Astrocyte (in vitro differentiated cells and primary cell): ENCODE results near the gene LMTK3. TPM values are rescaled to one million over a fixed set of nuclear protein-coding genes. Genes with fewer than 3 reads are reported as not detected.

Source experiments
- DNase-seq: peaks from one replicate; pipeline ENCODE4 v3.0.0-alpha.2; 2010; ENCODE audit warnings: low read depth
- FAIRE-seq: peaks from 2 replicates; lab custom pipeline; 2011; peaks lifted over from hg19 to GRCh38; lab: Jason Lieb, UNC
- H2AFZ ChIP-seq: 2 replicates; pipeline ENCODE4 v1.6.0; 2012; ENCODE audit warnings: low read depth, low read length, inconsistent platforms
- H3K27ac ChIP-seq: 2 replicates; pipeline ENCODE4 v1.5.1; 2011; ENCODE audit warnings: low read depth, low read length, inconsistent platforms
- H3K27me3 ChIP-seq: 2 replicates; pipeline ENCODE4 v1.6.0; 2011; ENCODE audit warnings: low read length, inconsistent platforms; ENCODE audit not compliant: insufficient read depth
- H3K36me3 ChIP-seq: 2 replicates; pipeline ENCODE4 v1.5.1; 2011; ENCODE audit warnings: low read length, inconsistent platforms; ENCODE audit not compliant: insufficient read depth
- H3K4me1 ChIP-seq: 2 replicates; pipeline ENCODE4 v1.5.1; 2011; ENCODE audit warnings: low read length, inconsistent platforms; ENCODE audit not compliant: insufficient read depth
- H3K4me2 ChIP-seq: 2 replicates; pipeline ENCODE4 v1.6.0; 2012; ENCODE audit warnings: low read length, inconsistent platforms
- H3K4me3 ChIP-seq: 2 replicates; pipeline ENCODE4 v1.5.1; 2011; ENCODE audit warnings: low read depth, mild to moderate bottlenecking, low read length, inconsistent platforms; ENCODE audit not compliant: insufficient read depth
- H3K79me2 ChIP-seq: 2 replicates; pipeline ENCODE4 v1.6.0; 2012; ENCODE audit warnings: mild to moderate bottlenecking, low read length, inconsistent platforms; ENCODE audit not compliant: insufficient read depth
- H3K9ac ChIP-seq: 2 replicates; pipeline ENCODE4 v1.6.0; 2012; ENCODE audit warnings: mild to moderate bottlenecking, low read length, inconsistent platforms
- H3K9me3 ChIP-seq: 2 replicates; pipeline ENCODE4 v1.5.1; 2012; ENCODE audit warnings: low read depth, mild to moderate bottlenecking, low read length, inconsistent platforms; ENCODE audit not compliant: insufficient read depth
- H4K20me1 ChIP-seq: 2 replicates; pipeline ENCODE4 v1.6.0; 2012; ENCODE audit warnings: low read length, inconsistent platforms; ENCODE audit not compliant: insufficient read depth
- H3K27ac Mint-ChIP-seq: one replicate; pipeline ENCODE4 v1.8.0; 2021; ENCODE audit warnings: mild to moderate bottlenecking, mixed read lengths; ENCODE audit not compliant: unreplicated experiment
- H3K27me3 Mint-ChIP-seq: one replicate; pipeline ENCODE4 v1.8.0; 2021; ENCODE audit warnings: low read depth, mixed read lengths; ENCODE audit not compliant: unreplicated experiment
- H3K36me3 Mint-ChIP-seq: one replicate; pipeline ENCODE4 v1.8.0; 2021; ENCODE audit warnings: low read depth, mixed read lengths; ENCODE audit not compliant: unreplicated experiment
- H3K4me1 Mint-ChIP-seq: one replicate; pipeline ENCODE4 v1.8.0; 2021; ENCODE audit warnings: low read depth, mixed read lengths; ENCODE audit not compliant: unreplicated experiment
- H3K4me3 Mint-ChIP-seq: one replicate; pipeline ENCODE4 v1.8.0; 2021; ENCODE audit warnings: mild to moderate bottlenecking, moderate library complexity, mixed read lengths; ENCODE audit not compliant: unreplicated experiment
- H3K9me3 Mint-ChIP-seq: one replicate; pipeline ENCODE4 v1.8.0; 2021; ENCODE audit warnings: mild to moderate bottlenecking, mixed read lengths; ENCODE audit not compliant: unreplicated experiment
- EZH2 ChIP-seq: IDR thresholded peaks from 2 replicates; pipeline ENCODE4 v1.6.1; 2012; ENCODE audit warnings: mild to moderate bottlenecking, low read length, inconsistent platforms; ENCODE audit not compliant: insufficient read depth
- total RNA-seq: library from RNA; stranded (reverse); gene quantifications from 2 replicates; pipeline ENCODE4 v1.2.1, GENCODE V29; 2021
- TF ChIP-seq, protein P1 (sequence below): IDR thresholded peaks from 2 replicates; pipeline ENCODE4 v1.5.1; 2011; ENCODE audit warnings: low read depth, mild to moderate bottlenecking, inconsistent platforms, low read length, moderate library complexity; ENCODE audit not compliant: insufficient read depth

The LMTK3 gene
- total RNA-seq, 1 donor from 2014 or later, result 6.2 TPM

DNA sequence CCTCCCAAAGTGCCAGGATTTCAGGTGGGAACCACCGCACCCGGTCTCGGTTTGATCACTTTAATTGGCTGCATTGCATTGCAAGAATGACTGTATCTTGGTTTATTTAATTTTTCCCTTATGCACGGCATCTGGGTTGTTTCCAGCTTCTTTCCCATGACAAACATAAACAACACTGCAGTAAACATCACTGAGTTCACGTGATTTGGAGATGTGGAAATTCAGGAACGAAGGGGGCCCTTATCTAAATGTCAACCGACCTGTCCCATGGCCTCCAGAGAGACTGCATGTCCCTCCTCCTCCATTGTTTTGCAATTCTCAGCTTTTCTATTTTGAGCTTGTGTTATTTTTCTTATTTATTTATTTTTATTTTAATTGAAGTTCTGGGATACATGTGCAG lies 25.9 kb upstream of the LMTK3 start:
- no peak overlapping the region for H3K9ac ChIP-seq
- TF ChIP-seq, protein P1, sequence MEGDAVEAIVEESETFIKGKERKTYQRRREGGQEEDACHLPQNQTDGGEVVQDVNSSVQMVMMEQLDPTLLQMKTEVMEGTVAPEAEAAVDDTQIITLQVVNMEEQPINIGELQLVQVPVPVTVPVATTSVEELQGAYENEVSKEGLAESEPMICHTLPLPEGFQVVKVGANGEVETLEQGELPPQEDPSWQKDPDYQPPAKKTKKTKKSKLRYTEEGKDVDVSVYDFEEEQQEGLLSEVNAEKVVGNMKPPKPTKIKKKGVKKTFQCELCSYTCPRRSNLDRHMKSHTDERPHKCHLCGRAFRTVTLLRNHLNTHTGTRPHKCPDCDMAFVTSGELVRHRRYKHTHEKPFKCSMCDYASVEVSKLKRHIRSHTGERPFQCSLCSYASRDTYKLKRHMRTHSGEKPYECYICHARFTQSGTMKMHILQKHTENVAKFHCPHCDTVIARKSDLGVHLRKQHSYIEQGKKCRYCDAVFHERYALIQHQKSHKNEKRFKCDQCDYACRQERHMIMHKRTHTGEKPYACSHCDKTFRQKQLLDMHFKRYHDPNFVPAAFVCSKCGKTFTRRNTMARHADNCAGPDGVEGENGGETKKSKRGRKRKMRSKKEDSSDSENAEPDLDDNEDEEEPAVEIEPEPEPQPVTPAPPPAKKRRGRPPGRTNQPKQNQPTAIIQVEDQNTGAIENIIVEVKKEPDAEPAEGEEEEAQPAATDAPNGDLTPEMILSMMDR, result no peak
- no peak for TF ChIP-seq EZH2

DNA sequence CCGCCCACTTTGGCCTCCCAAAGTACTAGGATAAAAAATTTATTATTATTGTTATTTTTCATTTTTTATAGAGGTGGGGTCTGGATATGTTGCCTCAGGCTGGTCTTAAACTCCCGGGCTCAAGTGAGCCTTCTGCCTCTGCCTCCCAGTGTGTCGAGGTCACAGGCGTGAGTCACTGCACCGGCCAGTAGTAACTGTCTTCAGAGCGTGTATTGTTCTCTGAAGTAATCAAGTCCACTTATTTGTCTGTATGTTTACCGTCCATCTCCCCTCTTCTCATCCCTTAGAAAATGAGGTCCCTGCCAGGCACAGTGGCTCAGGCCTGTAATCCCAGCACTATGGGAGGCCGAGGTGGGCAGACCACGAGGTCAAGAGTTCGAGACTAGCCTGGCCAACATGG lies 22.1 kb upstream of the LMTK3 start:
- no peak overlapping the region for H3K4me3 ChIP-seq
- H2AFZ ChIP-seq, result no peak overlapping the region
- TF ChIP-seq EZH2, result no peak
- TF ChIP-seq, protein P1, result no peak
- no peaks in the 10 kb centered on the region for H4K20me1 ChIP-seq
- H3K4me2 ChIP-seq, result no peak overlapping the region
- no peaks in the 10 kb centered on the region for H3K4me1 Mint-ChIP-seq
- H3K9me3 ChIP-seq, result peaks cover 5% of the 10 kb centered on the region
- no peaks in the 10 kb centered on the region for H3K4me1 ChIP-seq
- no peaks in the 10 kb centered on the region for H3K36me3 ChIP-seq
- no peaks in the 10 kb centered on the region for H3K27me3 ChIP-seq
- H3K4me3 Mint-ChIP-seq, result no peak overlapping the region
- no peaks in the 10 kb centered on the region for H3K27me3 Mint-ChIP-seq
- H3K36me3 Mint-ChIP-seq, result no peaks in the 10 kb centered on the region
- peaks cover 3% of the 10 kb centered on the region for H3K9me3 Mint-ChIP-seq
- no peaks in the 10 kb centered on the region for H3K79me2 ChIP-seq
- H3K27ac ChIP-seq, result no peak overlapping the region
- no peak overlapping the region for H3K27ac Mint-ChIP-seq
- DNase-seq, result no peak
- no peak for FAIRE-seq
- H3K9ac ChIP-seq, result no peak overlapping the region

More for the DNA sequence above, 25.9 kb upstream of the LMTK3 start:
- no peak overlapping the region for H3K27ac Mint-ChIP-seq
- no peaks in the 10 kb centered on the region for H3K9me3 ChIP-seq
- H4K20me1 ChIP-seq, result no peaks in the 10 kb centered on the region
- H3K4me2 ChIP-seq, result no peak overlapping the region
- no peak overlapping the region for H3K4me3 ChIP-seq
- no peaks in the 10 kb centered on the region for H3K4me1 ChIP-seq
- no peaks in the 10 kb centered on the region for H3K36me3 ChIP-seq
- no peak overlapping the region for H3K4me3 Mint-ChIP-seq
- H3K27me3 ChIP-seq, result no peaks in the 10 kb centered on the region
- H3K9me3 Mint-ChIP-seq, result no peaks in the 10 kb centered on the region
- H3K27me3 Mint-ChIP-seq, result no peaks in the 10 kb centered on the region
- no peaks in the 10 kb centered on the region for H3K36me3 Mint-ChIP-seq
- DNase-seq (no peak), FAIRE-seq (no peak)
- H3K4me1 Mint-ChIP-seq, result no peaks in the 10 kb centered on the region
- H3K27ac ChIP-seq, result no peak overlapping the region
- H3K79me2 ChIP-seq, result no peaks in the 10 kb centered on the region
- H2AFZ ChIP-seq, result no peak overlapping the region

DNA sequence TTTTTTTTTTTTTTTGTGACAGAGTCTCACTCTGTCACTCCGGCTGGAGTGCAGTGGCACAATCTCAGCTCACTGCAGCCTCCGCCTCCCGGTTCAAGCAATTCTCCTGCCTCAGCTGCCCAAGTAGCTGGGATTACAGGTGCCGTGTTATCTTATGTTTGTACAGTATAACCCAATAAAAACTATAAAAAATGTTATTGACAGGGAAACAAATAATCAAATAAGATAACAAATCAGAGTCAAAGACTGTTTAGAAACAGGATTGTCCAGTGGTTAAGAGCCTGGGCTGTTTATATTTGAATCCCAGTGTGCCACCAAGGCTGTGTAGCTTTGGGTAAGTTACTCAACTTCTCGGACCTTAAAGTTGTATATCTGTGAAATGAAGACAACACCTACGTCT lies 19.1 kb upstream of the LMTK3 start:
- peaks cover 7% of the 10 kb centered on the region for H3K9me3 ChIP-seq
- no peak overlapping the region for H3K27ac ChIP-seq
- H2AFZ ChIP-seq, result no peak overlapping the region
- no peaks in the 10 kb centered on the region for H4K20me1 ChIP-seq
- no peaks in the 10 kb centered on the region for H3K79me2 ChIP-seq
- Mint-ChIP-seq H3K9me3 (peaks cover 13% of the 10 kb centered on the region), H3K27ac (no peak overlapping the region), H3K4me3 (no peak overlapping the region), H3K36me3 (no peaks in the 10 kb centered on the region), H3K27me3 (no peaks in the 10 kb centered on the region), H3K4me1 (no peaks in the 10 kb centered on the region)
- H3K36me3 ChIP-seq, result no peaks in the 10 kb centered on the region
- no peaks in the 10 kb centered on the region for H3K4me1 ChIP-seq
- no peak for DNase-seq
- H3K9ac ChIP-seq, result no peak overlapping the region
- no peak for TF ChIP-seq EZH2
- TF ChIP-seq, protein P1, result no peak
- no peak overlapping the region for H3K4me3 ChIP-seq
- no peak overlapping the region for H3K4me2 ChIP-seq
- H3K27me3 ChIP-seq, result no peaks in the 10 kb centered on the region
- no peak for FAIRE-seq
